Amniotic epithelial cell (primary cell): ENCODE measurements around the gene DNLZ.
"Not testable (repeated sequence)": the region's sequence is repeated elsewhere in the genome, so short reads cannot be mapped to it uniquely, and the experiment has no call there.

Experiments used
- DNase-seq: peaks from one replicate; pipeline ENCODE4 v3.0.0-alpha.2; 2010; ENCODE audit warnings: low read depth

DNLZ gene

DNA sequence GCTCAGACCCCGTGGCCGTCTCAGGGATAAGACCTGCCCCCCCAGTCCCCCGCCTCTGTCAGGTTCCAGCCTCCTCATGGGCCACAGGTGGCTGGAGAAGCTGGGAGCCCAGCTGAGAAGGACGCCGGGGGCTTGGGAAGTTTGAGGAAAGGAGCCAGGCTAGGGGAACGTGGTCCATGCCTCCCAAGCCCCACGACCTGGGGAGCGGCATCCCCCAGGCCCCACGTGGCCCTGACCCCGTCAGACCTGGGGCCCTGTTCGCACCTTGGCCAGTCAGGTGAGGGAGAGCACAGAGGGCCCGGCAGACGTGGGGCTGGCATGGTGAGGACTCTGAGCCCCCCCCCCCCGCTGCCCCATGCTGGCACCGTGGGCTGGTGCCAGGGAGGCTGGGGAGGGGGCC is 32.5 kb downstream of the DNLZ start:
- no peak for DNase-seq

DNA sequence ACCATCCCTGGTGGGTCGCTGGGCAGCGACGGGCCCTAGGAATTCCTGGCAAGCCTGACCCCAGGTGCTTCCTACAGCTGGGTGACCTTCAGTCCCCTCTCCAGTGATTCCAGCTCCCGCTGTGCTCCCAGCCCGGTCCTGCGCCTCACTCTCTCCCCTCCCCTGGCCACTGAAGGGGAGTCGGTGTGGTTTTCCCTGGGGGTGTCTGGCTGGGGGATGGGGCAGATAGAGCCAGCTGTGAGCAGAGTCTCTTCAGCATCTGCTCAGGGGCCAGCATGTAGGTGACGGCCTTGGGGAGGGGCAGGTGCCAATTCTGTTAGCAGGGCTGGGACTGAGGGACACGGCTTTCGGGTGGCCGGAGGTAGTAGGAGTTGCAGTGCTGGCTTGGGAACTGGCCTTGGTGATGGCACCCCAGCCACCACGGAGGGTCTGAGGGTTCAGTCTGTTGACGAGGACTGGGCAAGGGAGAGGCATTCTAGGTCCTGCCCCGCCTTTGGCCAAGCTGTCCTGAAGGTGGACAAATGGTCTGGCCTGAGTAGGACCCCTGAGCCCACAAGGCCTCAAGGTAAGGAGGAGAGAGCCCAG is 33.0 kb downstream of the DNLZ start:
- no peak for DNase-seq

DNA sequence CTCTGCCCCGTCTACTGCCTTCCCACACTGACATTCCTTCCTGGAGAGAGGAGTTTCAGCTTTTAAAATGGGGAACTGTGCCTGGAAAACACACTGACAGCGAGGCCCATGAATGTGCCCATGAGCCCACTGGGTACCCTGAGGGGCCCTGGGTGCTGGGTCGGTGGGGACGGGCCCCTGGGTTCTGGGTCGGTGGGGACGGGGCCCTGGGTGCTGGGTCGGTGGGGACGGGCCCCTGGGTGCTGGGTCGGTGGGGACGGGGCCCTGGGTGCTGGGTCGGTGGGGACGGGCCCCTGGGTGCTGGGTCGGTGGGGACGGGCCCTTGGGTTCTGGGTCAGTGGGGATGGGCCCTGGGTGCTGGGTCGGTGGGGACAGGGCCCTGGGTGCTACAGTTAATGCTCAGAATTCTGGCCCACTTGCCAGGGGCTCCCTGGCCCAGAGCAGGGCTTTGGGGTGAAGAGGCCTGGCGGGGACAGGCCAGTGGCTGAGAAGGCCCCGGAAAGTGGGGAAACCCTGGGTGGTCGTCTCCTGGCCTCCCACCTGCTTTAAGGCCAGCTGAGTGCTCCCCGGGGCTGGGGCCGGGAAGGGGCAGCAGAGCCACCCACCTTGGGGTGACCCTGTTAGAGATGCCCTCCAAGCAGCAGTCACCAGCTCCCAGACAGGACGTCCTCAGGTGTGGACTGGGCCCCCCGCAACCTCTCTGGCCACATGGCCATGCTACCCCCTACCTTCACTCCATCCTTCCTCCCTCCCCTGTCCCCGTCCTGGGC is 33.7 kb downstream of the DNLZ start:
- no peak for DNase-seq

DNA sequence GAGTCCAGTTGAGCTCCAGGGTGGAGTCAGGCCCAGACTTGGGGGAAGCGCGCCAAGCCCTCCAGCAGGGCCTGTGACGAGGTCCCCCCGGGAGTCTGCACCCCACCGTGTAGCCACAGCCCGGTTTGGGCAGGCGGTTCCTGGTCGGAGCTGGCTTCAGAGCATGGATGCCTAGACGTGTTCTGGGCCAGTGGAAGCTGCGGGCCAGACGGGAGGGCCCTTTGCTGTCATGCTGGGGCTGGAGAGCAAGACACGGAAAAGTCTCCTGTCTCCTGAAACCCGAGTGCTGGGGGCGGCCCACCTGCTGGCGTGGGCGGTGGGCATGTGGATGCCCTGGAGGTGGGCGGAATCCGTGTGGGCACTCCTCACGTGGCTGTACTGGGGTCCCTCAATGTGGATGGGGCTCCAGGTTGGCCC is 34.3 kb downstream of the DNLZ start:
- no peak for DNase-seq

DNA sequence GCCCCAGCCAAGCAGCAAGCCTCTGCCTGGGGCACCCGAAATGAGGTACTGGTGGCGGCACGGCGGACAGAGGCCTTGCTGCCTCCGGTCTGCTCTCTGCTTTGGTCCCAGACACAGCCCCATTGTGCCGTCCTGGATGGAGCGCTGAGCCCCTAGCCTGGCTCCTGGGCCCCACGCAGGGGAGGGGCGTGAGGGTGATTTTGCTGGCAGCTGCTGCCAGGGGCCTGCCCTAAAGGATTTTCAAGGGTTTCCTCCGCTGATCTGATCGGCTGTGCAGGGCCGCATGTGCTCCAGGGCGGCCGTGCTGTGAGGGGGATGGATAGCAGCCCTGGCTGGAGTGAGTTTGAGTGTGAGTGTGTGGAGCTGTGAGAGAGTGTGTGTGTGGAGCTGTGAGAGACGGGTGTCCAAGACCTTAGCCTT is 34.9 kb downstream of the DNLZ start:
- peak; percentile 66 for DNase-seq

DNA sequence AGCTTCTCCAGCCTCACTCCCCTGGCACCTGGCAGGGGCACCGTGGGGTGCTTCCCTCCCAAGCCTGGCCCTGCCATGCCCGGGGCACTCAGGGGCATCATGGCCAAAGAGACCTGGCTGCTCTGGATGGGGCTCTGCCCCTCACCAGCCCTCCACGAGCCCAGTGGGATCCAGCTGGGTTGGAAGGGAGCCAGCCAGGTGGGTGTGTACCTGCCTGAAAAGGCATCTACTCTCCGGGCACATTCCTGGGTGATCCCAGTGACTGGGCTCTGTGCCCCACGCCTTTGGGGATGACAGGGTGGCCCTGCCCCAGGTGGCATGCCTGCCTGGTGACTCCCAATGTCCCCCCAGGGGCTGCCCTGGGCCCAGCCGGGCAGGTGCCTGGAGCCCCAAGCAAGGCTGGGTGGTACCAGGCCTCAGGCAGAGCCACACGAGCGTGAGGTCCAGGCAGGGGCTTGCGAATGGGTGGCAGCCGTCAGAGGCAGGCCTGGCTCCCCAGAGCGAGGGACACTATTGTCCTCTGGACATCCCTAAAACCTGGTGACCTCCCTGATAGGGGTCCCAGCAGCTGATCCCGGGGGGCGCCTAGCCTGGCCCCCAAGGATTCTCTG is 35.4 kb downstream of the DNLZ start:
- no peak for DNase-seq

DNA sequence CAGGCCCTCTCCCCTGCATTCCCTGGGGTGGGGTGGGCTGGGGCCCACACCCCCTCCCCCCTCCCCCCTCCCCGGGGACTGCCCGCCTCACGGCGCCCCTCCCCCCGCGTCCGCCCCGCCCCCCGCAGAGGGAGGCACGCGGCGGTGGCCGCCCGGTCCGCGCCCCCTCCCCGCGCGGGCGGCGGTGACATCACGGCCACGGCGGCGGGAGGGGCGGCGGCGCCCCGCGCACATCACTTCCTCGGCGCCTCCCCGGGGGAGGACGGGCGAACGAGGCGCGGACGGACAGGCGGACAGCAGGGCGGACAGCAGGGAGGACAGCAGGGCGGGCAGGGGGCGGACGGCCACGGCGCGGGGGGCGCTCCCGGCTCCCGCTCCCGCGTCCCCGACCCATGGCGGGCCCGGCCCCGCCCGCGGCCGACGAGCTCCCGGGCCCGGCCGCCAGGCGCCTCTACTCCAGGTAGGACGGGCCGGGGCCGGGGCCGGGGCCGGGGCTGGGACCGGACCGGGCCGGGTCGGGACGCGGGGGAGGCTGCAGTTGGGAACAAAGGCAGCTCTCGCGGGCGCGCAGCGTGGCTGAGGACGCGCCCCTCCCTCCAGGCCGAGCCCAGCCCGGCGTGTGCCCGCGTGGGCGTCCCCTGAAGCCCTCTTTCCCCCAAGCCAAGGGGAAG is 36.1 kb downstream of the DNLZ start, which contains the start of gene GPSM1:
GPSM1 (plus strand) TSS at position 236 of the 671 bp plus-strand sequence; CDS start at position 393, 157 bp downstream.
- peak; percentile 43 for DNase-seq

DNA sequence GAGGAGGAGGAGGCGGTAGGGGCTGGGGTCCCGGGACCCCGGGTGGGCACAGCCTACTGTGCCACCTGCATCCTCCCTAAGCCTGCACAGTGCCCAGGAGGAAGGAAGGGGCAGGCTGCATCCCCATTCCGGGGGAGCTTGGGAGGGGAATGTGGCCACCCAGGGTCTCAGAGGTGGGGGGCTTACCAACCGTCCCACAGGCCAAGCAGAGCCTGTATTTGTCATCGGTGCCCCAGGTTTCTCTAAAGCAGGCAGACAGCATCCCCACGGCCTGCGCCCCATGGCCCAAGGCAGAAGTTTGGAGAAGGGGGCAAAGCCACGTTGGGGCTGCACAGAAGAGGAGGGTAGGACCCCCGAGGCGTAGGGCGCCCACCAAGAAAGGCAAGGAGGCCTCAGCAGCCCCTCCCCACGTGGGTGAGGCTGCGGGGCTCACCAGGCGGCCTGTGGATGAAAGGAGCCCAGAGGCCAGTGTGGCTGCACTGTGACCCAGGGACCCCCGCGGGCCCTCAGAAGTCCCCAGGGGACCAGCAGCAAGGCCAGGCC is 36.7 kb downstream of the DNLZ start:
- no peak for DNase-seq

DNA sequence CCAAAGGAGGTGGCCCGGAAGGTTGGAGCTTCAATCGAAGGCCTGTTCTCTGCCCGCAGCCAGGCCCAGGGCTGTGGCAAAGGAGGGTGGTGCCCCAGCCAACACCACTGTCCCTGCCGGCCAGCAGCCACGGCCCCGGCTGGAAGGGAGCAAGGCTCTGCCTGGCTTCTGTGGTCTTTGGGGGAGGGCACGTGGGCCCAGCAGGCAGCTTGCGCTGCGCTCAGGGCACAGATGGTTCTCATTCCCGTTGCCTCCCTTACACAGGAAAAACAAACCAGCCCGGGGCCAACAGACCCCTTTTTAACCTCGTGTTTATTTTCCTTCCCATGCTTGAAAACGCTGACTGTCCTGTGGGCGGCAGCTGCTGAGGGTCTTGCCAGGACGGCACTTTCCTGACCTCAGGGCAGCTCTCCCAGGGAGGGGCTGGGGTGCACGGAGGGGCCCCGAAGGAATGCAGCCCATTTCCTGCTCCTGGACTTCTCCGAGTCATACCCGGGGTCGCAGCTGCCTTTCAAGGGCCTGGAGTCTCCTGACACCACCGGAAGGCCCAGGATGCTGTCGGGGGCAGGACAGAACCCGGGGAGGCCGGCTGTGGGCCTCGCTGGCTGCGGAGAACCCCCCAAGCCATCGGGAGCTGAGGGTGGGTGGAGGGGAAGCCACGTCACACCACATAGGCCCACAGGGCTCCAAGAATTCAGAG is 37.3 kb downstream of the DNLZ start:
- DNase-seq, result peak; percentile 70

DNA sequence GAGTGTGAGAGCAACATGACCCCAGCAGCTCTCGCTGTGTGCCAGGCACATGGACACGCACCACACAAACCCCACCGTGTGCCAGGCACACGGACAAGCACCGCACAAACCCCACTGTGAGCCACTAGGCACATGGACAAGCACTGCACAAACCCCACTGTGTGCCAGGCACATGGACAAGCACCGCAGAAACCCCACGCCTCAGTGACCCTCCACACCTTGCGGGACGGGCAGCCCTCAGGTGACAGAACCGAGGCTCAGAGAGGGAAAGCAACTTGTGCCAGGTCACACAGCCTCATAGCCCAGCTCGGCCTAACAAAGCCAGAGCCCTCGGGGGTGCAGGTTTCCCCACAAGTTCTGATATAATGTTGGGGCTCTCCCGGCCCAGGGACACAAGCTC is 38.2 kb downstream of the DNLZ start:
- DNase-seq, result no peak

DNA sequence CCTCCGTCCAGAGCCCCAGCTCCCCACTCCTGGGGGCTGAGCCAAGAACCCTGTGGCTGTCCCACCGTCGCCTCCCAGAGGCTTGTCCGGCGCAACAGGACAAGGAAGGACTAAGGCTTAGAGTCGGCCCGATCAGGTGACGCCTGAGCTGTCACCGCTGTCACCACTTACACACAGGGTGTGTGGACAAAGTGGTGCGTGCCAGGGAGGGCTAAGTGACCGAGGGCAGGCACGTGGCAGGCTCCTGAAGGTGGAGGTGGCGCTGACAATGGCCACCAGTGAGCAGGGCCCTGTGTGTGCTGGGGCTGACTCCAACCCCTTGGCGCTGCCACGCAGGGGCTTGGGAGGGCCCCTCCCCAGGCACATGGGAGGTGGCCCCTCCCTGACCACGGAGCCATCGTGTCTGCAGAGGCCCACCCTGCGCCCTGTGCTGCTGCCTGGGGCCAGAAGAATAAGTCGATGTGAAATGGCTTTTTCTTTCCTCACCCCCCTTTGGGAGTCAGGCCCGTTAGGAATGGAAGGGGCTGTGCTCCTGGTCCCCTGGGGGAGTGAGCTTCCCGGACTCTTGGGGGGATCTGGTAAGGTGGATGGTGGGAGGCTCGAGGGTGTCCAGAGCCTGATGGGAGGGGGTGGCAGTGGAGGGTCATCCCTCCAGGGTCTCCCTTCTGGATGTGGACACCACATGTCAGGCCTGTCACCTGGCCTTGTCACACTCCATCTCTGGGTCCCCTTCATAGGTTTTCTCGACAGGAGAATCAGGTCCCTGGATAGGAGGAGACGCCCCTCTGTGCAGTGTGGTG is 38.8 kb downstream of the DNLZ start:
- DNase-seq, result no peak

DNA sequence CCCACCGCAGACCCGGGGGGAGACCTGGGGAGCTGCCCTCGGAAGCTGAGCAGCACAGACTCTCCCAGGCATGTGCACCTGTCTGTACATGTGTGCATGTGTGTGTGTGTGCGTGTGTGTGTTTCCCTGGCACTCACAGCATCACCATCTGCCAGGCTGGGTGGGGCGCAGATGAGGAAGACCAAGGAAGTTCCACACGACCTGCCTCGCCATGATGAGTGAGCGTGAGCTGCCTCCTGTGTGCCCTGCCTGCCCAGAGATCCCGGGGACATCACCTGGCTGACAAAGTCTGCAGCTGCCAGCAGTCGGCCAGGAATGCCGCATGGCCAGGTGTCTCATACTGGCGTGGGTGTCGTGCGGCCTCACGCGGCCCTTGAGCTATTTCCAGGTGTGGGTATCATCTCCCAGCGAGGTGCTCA is 40.2 kb downstream of the DNLZ start:
- DNase-seq, result no peak

DNA sequence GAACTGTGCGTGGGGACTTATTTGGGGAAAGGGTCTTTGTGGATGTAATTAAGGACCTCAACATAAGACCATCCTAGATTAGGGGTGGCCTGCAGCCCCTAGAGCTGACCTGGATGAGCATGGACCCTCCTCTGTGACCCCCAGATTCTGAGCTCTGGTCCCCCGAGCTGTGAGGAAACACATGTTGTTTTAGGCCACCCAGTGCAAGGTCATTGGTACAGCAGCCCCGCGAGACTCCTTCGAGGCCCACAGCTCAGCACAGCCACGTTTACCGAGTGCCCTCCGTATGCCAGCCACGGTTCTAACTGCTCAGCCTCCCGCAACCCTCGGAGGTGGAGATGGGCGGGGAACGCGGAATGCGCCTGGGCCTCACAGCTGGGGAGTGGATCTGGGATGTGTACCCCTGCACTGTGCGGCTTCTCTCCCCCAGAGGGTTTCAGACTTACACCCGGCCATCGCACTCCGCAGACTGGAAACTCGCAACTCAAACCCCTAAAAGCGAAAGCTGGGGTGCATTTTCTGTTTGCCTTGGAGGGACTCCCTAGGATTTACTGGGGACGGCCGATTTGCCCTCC is 40.7 kb downstream of the DNLZ start:
- no peak for DNase-seq

DNA sequence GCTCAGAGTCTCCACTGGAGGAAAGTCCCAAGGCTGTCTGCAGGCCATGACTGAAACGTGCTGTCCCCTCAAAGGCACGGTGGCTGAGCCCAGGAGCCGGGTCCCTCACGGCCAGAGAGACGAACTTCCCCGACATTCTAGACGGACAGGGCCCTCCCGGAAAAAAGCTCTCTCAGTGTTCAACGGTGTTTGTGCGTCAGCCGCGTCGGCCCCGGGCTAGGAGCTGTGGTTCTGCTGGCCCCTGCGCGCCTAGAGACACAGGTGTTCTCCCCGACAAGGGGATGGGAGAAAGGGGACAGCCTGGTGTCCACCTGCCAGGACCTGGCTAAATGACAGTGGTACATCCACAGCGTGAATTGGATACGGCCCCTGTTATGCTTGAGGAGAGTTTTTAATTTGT is 42.0 kb downstream of the DNLZ start:
- no peak for DNase-seq

DNA sequence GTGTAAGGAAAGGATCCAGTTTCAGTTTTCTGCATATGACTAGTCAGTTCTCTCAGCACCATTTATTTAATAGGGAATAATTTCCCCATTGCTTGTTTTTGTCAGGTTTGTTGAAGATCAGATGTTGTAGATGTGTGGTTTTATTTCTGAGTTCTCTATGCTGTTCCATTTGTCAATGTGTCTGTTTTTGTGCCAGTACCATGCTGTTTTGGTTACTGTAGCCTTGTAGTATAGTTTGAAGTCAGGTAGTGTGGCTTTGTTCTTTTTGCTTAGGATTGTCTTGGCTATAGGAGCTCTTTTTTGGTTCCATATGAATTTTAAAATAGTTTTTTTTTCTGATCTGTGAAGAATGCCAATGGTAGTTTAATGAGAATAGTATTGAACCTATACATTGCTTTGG is 42.6 kb downstream of the DNLZ start:
- not testable (repeated sequence) for DNase-seq

DNA sequence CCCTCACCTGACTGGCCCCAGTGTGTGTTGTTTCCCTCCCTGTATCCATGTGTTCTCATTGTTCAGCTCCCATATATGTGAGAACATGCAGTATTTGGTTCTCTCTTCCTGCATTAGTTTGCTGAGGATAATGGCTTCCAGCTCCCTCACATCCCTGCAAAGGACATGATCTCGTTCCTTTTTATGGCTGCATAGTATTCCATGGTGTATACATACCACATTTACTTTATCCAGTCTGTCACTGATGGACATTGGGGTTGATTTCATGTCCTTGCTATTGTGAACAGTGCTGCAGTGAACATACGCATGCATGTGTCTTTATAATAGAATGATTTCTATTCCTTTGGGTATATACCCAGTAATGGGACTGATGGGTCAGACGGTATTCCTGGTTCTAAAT is 43.6 kb downstream of the DNLZ start:
- DNase-seq, result not testable (repeated sequence)

DNA sequence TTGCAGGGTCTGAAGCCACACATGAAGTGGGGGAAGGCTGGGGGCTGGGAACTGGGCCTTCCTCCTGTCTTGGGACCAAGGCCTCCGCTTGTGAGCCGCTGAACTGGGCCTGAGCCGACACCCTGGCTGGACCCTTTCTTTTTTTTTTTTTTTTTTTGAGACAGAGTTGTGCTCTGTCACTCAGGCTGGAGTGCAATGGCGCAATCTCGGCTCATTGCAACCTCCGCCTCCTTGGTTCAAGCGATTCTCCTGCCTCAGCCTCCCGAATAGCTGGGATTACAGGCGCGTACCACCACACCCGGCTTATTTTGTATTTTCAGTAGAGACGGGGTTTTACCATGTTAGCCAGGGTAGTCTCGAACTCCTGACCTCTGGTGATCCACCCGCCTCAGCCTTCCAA is 44.3 kb downstream of the DNLZ start:
- not testable (repeated sequence) for DNase-seq

DNA sequence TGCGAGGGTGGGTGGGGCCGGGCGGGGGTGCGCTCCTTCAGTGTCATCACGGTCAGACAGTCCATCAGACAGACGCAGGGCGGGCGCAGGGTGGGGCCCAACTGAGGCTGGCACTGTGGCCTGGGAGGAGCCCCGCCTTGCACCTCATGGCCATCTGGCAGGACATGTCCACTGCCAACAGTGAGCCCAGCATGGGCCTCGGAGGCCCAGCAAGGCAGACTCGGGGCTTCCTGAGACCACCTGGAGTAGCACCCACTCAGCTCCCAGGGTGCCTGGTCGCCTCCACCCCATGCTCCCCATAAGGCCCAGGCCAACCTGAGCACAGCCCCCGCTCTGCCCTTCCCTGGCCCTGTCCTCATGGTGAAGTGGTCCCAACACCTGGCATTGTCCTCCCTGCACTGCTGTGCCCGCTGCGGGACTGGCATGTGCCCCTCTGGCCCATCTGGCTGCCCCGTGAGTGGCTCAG is 44.7 kb downstream of the DNLZ start:
- no peak for DNase-seq

DNA sequence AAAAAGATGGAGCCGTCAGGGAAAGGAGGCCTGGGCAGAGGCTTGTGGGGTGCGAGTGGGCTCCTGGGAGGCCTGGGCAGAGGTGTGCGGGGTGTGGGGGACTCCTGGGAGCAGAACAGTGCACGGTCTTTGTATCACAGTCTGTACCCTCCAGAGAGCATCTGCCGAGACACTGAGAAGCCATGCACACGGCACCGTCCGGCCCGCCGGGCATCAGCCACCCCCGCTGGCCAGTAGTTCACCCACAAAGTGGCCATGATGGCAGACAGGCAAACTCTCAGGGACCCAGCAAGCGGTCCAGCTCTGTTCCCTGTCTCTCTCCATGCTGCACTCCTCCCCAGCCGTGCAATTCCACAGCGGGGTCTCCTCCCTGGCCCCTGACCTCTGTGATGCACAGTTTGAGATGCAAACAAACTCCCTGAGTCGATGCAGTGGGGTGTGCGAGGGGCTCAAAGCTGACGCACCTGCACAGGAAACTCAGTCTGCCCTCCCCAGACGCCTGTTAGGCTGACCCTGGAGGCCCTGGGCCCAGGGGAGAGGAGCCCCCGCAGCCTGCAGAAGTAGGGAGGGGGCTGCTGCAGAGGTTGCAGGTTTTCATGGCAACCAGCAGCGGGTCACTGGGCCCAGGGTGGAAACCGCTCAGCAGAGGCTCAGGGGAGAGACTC is 45.3 kb downstream of the DNLZ start:
- no peak for DNase-seq

DNA sequence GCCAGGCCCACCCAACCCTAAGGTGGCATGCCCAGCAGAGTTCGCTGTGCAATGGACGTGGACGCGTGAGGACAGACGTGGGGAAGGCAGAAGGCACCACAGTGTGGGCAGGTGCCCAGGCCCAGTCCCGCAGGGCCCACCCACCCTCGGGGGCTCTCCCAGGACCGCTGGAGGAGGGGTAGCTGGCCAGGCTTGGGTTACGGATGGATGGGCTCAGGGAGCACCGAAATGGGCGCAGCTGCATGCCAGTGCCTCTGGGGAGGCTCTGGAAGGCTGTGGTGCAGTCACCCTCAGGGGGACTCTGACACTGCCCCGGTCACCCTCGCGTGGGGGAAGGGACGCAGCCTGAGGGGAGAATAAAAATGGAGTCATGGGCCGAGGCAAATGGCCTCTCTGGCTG is 45.8 kb downstream of the DNLZ start:
- no peak for DNase-seq
